Lower leg skin (tissue), 3 donors: ENCODE measurements around the gene PCNX1.

Source experiments
- CTCF ChIP-seq, 3 donors: fragments of 450-650 bp; IDR thresholded peaks; one replicate each; pipeline ENCODE4 v1.5.1; 2016; ENCODE audit warnings: antibody characterized with exemption in 3 of 3, mild to moderate bottlenecking in 3 of 3, moderate library complexity in 2 of 3
- POLR2A ChIP-seq, 2 donors: fragments of 450-650 bp; IDR thresholded peaks; one replicate each; pipeline ENCODE4 v1.6.1; 2016 to 2017; ENCODE audit warnings: antibody characterized with exemption in 2 of 2, mild to moderate bottlenecking in 1 of 2, moderate library complexity in 1 of 2

- TF ChIP-seq CTCF (IDR thresholded peaks at IDR 0.05) (no peak), POLR2A (IDR thresholded peaks at IDR 0.05) (no peak)
Measured at GRCh38 chr14:70858641-70859040, 48.6 kb upstream of the PCNX1 start.
